ENCODE measurements around the gene NKIRAS1.

The NKIRAS1 gene

DNA sequence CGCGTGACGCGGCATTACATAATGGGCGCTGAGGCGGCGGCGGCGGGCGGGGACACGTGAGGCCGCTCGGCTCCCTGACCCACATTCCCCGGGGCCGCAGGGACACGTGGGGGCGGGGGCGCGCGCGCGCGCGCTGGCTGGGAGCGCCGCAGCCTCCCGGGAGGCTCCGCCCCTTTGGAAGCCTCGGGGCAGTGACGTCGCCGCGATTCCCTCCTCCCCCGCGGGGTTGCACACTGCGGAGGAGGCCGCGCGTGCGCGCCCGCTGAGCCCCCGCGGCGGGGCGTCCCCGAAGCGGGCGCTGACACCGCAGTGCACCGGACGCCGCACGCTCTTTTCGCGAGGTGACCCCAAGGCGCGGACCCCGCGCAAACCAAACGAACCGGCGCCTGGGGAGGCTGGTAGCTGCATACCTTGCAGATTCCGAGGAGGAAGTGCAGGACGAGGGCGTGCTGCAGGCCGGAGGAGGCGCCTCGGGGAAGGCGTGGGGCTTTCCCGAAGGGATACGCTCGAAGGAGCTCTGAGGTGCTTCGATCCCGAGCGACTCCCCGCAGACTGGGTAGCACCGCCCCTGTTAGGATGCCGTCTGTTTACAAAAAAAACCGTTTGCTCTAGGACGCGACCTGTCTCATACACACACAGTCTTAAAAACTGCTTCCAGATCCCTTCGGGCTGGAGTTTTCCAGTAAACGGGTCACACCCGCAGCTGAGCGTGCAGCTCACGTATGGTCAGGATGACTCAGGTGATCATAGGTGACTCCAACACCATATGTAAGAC is 29.3 kb upstream of the NKIRAS1 start (continued):
- TF ChIP-seq RBAK (tag by site-specific recombination; IDR thresholded peaks at IDR 0.05) (no peak), ZNF768 (tag by site-specific recombination; IDR thresholded peaks at IDR 0.05) (no peak), IKZF3 (tag by site-specific recombination; IDR thresholded peaks at IDR 0.05) (peak; percentile 81), ZFP41 (tag by site-specific recombination; IDR thresholded peaks at IDR 0.05; ENCODE audit: borderline replicate concordance) (no peak), KLF8 (tag by site-specific recombination; IDR thresholded peaks at IDR 0.05) (peak; percentile 85; the same call in 1 of the 2 replicates), ZNF202 (tag by site-specific recombination; IDR thresholded peaks at IDR 0.05; ENCODE audit: borderline replicate concordance) (no peak), FEZF1 (tag by site-specific recombination; IDR thresholded peaks at IDR 0.05) (peak; percentile 24; the same call in 1 of the 2 replicates), BCL11B (tag by site-specific recombination; IDR thresholded peaks at IDR 0.05; ENCODE audit: low read depth) (0 out of 2 replicates have a peak, but pooled peaks have one; percentile 32), SCRT2 (tag by site-specific recombination; IDR thresholded peaks at IDR 0.05) (no peak), ZNF132 (tag by site-specific recombination; IDR thresholded peaks at IDR 0.05; ENCODE audit: borderline replicate concordance) (no peak), ZEB2 (tag by site-specific recombination; IDR thresholded peaks at IDR 0.05) (peak; percentile 90), ZNF664 (tag by site-specific recombination; IDR thresholded peaks at IDR 0.05) (no peak), ZNF626 (tag by site-specific recombination; IDR thresholded peaks at IDR 0.05) (no peak), KLF7 (tag by site-specific recombination; IDR thresholded peaks at IDR 0.05; ENCODE audit: borderline replicate concordance) (no peak), WT1 (tag by site-specific recombination; IDR thresholded peaks at IDR 0.05) (peak; percentile 62; the same call in 1 of the 2 replicates), ZNF677 (tag by site-specific recombination; IDR thresholded peaks at IDR 0.05) (no peak), SP2 (tag by site-specific recombination; IDR thresholded peaks at IDR 0.05) (peak; percentile 59), ZNF221 (tag by site-specific recombination; IDR thresholded peaks at IDR 0.05; ENCODE audit: borderline replicate concordance) (no peak), ZNF157 (tag by site-specific recombination; IDR thresholded peaks at IDR 0.05) (no peak), ZNF10 (tag by site-specific recombination; IDR thresholded peaks at IDR 0.05) (no peak)
- TF ChIP-seq, protein P1, sequence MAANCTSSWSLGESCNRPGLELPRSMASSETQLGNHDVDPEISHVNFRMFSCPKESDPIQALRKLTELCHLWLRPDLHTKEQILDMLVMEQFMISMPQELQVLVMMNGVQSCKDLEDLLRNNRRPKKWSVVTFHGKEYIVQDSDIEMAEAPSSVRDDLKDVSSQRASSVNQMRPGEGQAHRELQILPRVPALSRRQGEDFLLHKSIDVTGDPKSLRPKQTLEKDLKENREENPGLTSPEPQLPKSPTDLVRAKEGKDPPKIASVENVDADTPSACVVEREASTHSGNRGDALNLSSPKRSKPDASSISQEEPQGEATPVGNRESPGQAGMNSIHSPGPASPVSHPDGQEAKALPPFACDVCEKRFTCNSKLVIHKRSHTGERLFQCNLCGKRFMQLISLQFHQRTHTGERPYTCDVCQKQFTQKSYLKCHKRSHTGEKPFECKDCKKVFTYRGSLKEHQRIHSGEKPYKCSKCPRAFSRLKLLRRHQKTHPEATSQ (tag by site-specific recombination; IDR thresholded peaks at IDR 0.05), result 0 out of 2 replicates have a peak, but pooled peaks have one; percentile 16
- TF ChIP-seq, protein P2, sequence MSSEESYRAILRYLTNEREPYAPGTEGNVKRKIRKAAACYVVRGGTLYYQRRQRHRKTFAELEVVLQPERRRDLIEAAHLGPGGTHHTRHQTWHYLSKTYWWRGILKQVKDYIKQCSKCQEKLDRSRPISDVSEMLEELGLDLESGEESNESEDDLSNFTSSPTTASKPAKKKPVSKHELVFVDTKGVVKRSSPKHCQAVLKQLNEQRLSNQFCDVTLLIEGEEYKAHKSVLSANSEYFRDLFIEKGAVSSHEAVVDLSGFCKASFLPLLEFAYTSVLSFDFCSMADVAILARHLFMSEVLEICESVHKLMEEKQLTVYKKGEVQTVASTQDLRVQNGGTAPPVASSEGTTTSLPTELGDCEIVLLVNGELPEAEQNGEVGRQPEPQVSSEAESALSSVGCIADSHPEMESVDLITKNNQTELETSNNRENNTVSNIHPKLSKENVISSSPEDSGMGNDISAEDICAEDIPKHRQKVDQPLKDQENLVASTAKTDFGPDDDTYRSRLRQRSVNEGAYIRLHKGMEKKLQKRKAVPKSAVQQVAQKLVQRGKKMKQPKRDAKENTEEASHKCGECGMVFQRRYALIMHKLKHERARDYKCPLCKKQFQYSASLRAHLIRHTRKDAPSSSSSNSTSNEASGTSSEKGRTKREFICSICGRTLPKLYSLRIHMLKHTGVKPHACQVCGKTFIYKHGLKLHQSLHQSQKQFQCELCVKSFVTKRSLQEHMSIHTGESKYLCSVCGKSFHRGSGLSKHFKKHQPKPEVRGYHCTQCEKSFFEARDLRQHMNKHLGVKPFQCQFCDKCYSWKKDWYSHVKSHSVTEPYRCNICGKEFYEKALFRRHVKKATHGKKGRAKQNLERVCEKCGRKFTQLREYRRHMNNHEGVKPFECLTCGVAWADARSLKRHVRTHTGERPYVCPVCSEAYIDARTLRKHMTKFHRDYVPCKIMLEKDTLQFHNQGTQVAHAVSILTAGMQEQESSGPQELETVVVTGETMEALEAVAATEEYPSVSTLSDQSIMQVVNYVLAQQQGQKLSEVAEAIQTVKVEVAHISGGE (tag by site-specific recombination; conservative IDR thresholded peaks at IDR 0.05; ENCODE audit: low read depth), result peak; percentile 40; the same call in 1 of the 2 replicates
- TF ChIP-seq, protein P3, sequence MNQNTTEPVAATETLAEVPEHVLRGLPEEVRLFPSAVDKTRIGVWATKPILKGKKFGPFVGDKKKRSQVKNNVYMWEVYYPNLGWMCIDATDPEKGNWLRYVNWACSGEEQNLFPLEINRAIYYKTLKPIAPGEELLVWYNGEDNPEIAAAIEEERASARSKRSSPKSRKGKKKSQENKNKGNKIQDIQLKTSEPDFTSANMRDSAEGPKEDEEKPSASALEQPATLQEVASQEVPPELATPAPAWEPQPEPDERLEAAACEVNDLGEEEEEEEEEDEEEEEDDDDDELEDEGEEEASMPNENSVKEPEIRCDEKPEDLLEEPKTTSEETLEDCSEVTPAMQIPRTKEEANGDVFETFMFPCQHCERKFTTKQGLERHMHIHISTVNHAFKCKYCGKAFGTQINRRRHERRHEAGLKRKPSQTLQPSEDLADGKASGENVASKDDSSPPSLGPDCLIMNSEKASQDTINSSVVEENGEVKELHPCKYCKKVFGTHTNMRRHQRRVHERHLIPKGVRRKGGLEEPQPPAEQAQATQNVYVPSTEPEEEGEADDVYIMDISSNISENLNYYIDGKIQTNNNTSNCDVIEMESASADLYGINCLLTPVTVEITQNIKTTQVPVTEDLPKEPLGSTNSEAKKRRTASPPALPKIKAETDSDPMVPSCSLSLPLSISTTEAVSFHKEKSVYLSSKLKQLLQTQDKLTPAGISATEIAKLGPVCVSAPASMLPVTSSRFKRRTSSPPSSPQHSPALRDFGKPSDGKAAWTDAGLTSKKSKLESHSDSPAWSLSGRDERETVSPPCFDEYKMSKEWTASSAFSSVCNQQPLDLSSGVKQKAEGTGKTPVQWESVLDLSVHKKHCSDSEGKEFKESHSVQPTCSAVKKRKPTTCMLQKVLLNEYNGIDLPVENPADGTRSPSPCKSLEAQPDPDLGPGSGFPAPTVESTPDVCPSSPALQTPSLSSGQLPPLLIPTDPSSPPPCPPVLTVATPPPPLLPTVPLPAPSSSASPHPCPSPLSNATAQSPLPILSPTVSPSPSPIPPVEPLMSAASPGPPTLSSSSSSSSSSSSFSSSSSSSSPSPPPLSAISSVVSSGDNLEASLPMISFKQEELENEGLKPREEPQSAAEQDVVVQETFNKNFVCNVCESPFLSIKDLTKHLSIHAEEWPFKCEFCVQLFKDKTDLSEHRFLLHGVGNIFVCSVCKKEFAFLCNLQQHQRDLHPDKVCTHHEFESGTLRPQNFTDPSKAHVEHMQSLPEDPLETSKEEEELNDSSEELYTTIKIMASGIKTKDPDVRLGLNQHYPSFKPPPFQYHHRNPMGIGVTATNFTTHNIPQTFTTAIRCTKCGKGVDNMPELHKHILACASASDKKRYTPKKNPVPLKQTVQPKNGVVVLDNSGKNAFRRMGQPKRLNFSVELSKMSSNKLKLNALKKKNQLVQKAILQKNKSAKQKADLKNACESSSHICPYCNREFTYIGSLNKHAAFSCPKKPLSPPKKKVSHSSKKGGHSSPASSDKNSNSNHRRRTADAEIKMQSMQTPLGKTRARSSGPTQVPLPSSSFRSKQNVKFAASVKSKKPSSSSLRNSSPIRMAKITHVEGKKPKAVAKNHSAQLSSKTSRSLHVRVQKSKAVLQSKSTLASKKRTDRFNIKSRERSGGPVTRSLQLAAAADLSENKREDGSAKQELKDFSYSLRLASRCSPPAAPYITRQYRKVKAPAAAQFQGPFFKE (tag by site-specific recombination; IDR thresholded peaks at IDR 0.05; ENCODE audit: borderline replicate concordance), result no peak
- TF ChIP-seq, protein P4, sequence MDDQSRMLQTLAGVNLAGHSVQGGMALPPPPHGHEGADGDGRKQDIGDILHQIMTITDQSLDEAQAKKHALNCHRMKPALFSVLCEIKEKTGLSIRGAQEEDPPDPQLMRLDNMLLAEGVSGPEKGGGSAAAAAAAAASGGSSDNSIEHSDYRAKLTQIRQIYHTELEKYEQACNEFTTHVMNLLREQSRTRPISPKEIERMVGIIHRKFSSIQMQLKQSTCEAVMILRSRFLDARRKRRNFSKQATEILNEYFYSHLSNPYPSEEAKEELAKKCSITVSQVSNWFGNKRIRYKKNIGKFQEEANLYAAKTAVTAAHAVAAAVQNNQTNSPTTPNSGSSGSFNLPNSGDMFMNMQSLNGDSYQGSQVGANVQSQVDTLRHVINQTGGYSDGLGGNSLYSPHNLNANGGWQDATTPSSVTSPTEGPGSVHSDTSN (CRISPR knock-in tag; IDR thresholded peaks at IDR 0.05), result no peak
- TF ChIP-seq, protein P5, sequence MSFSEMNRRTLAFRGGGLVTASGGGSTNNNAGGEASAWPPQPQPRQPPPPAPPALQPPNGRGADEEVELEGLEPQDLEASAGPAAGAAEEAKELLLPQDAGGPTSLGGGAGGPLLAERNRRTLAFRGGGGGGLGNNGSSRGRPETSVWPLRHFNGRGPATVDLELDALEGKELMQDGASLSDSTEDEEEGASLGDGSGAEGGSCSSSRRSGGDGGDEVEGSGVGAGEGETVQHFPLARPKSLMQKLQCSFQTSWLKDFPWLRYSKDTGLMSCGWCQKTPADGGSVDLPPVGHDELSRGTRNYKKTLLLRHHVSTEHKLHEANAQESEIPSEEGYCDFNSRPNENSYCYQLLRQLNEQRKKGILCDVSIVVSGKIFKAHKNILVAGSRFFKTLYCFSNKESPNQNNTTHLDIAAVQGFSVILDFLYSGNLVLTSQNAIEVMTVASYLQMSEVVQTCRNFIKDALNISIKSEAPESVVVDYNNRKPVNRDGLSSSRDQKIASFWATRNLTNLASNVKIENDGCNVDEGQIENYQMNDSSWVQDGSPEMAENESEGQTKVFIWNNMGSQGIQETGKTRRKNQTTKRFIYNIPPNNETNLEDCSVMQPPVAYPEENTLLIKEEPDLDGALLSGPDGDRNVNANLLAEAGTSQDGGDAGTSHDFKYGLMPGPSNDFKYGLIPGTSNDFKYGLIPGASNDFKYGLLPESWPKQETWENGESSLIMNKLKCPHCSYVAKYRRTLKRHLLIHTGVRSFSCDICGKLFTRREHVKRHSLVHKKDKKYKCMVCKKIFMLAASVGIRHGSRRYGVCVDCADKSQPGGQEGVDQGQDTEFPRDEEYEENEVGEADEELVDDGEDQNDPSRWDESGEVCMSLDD (tag by site-specific recombination; IDR thresholded peaks at IDR 0.05), result peak; percentile 75
